GM18499 (cell line): ENCODE measurements around the gene MSH6.

Experiments
- ATAC-seq: cut with Tn5 transposase; IDR thresholded peaks from one replicate; pipeline ENCODE4 v1.9.1; 2021; ENCODE audit warnings: moderate number of reproducible peaks; ENCODE audit not compliant: insufficient read depth, unreplicated experiment

The MSH6 gene

DNA sequence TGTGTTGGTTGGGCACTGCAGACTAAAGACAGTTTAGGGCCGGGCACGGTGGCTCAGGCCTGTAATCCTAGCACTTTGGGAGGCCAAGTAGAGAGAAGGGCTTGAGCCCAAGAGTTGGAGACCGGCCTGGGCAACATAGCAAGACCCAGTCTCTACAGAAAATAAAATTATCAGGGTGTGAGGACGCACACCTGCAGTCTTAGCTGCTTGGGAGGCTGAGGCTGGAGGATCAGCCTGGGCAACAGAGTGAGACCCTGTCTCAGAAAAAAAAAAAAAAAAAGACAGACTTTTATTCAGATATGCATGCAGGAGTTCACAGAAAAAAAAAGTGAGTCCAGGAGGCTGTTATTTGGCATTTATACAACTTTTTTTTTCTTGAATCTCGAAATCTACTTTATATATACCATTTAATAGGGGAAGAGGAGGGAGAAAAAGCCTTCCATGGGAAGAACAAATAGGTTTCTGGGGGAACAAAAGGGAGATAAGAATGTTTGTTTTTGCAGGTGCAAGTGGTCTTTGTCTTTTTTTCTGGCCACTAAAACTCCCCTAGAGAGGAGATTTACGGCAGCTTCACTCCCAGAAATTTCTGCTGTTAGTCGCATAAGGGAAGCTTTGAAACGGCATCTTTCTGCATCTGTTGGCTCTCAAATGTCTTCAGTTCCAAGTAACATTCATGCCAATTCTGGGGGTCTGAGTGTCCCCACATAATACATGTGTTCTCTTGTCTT lies 4.1 kb upstream of the MSH6 start:
- ATAC-seq: no peak

DNA sequence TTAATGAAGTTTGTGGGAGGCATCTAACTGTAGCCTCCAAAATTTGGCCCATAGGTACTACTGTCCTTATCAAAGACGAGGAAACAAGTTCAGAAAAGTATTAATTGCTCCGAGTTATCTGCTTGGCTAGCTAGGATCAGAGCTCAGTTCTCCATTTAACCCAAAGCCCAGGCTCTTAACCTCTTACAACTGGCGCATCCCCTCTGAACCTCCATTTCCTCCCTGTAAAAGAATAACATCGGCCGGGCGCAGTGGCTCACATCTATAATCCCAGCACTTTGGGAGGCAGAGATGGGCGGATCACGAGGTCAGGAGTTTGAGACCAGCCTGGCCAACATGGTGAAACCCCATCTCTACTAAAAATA lies 3.5 kb upstream of the MSH6 start:
- ATAC-seq: no peak

DNA sequence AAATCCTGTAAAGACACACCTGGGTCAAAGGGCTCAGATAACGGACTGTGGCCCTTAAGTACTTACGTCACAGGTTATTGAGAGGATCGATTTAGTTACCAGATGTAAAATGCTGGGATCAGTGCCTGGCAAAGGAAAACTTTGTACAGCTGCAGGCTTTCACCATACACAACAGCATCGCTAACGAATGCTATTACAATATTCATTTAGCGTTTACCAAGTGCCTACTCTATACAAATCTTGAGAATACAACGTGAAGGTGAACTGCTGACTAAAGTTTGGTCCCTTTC lies 619 bp upstream of the MSH6 start:
- ATAC-seq: peak; percentile 6

DNA sequence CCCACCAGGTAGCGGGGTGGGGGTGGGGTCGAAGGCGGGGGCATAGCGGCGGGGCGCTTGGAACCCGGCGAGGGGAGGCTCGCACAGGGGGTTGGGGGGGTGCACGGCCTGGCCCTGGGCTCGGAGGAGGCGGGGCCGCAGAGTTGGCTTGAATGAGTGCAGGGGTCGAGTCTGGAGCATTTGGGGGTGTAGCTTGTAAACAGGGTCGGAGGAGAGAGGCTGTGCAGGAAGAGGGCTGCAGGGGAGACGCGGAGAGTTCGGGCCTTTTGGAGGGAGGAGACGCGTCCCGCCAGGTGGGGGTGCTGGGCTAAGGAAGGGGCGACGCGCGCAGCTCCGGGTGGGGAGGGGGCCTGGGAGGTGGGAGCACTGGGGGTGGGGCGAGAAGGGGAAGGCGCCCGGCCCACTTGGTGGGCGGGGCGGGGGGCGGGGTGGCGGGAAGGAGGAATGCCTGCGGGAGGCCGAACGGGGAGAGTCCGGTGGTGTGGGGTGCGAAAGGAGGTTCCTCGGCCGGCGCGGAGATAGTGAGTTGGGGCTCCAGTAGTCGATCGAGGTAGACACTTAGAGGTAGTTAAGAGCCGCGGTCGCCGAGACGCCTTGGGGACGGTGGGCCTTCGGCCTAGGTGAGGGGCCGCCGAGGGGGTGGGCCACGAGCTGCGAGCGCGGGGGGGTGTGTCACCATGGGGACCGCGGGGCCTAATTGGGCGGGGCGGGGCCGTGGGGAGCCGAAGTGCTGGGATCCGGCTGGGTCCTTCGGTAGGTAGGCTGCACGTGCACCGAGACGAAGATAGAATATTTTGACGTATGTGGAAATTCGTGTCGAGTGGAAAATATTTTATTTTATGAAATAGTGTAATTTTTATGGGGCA lies 774 bp downstream of the MSH6 start:
- ATAC-seq: peak; percentile 23

DNA sequence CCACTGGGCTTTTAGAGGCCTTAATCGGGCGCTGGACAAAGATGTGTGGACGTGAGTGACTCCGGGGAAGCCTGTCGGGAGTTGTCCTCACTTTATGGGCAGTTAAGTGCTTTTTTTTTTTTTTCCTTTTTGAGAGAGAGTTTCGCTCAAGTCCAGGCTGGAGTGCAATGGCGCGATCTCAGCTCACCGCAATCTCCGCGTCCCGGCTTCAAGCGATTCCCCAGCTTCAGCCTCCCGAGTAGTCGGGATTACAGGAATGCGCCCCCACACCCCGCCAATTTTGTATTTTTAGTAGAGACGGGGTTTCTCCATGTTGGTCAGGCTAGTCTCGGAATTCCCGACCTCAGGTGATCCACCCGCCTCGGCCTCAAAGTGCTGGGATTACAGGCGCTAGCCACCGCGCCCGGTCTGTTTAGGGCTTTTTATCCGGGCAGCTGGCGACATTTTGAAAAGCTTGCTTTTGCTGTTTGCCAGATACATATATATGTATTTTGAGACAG lies 1.5 kb downstream of the MSH6 start:
- ATAC-seq: no peak

DNA sequence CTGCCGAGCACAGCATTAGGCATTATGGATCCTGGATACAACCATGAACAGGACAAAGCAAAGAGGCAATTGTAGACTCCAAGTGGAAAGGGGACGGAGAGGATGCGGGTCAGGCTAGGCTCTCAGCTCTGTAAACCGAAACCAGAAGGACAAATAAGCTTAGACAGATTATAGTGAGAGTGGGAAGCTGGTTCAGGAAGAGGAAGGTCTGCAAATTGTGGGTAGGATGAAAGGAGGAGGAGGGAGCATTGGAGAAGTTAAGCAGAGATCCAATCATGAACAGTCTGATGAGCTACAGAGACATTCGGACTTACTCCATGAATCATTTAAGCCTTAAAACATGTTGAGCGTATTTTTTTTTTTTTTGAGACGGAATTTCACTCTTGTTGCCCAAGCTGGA lies 3.0 kb downstream of the MSH6 start:
- no peak for ATAC-seq

DNA sequence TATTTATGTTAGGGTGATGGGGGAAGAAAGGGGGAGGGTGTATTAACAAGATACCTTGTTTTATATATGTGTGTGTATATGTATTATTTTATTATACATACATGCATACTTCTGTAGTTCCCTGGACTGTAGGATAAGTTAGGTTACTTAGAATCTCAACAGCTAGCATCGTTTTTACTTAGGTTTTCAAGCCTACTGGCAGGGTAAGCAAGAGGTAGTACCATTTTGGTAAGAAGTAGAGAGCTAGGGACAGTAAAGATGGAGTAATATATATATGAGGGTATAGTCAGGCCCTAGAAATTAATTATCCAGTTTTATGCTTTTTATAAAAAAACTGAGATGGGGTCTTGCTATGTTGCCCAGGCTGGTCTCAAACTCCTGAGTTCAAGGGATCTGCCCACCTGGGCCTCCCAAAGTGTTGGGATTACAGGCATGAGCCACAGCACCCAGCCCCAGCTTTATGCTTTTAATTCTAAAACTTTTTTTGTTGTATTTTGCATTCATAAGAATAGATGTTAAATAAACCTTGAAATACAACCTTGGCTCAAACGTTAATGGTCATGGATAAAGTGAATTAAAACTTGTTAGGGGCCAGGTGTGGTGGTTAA lies 13.2 kb downstream of the MSH6 start:
- ATAC-seq: no peak

DNA sequence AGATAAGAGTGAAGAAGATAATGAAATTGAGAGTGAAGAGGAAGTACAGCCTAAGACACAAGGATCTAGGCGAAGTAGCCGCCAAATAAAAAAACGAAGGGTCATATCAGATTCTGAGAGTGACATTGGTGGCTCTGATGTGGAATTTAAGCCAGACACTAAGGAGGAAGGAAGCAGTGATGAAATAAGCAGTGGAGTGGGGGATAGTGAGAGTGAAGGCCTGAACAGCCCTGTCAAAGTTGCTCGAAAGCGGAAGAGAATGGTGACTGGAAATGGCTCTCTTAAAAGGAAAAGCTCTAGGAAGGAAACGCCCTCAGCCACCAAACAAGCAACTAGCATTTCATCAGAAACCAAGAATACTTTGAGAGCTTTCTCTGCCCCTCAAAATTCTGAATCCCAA lies 15.7 kb downstream of the MSH6 start:
- ATAC-seq: no peak

DNA sequence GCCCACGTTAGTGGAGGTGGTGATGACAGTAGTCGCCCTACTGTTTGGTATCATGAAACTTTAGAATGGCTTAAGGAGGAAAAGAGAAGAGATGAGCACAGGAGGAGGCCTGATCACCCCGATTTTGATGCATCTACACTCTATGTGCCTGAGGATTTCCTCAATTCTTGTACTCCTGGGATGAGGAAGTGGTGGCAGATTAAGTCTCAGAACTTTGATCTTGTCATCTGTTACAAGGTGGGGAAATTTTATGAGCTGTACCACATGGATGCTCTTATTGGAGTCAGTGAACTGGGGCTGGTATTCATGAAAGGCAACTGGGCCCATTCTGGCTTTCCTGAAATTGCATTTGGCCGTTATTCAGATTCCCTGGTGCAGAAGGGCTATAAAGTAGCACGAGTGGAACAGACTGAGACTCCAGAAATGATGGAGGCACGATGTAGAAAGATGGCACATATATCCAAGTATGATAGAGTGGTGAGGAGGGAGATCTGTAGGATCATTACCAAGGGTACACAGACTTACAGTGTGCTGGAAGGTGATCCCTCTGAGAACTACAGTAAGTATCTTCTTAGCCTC lies 16.2 kb downstream of the MSH6 start:
- no peak for ATAC-seq

DNA sequence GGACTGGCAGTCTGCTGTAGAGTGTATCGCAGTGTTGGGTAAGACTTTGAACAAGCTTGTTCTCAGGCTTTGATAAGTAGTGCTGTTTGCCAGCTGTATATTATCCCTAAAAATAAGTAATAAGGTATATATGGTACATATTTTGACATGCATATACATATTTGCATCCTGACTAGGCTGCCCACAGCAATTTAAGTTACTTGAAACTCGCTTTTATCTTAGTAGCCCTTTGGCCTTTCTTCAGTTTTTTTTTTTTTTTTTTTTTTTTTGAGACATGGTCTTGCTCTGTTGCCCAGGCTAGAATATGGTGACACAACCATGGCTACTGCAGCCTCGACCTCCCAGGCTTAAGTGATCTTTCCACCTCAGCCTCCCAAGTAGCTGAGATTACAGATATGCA lies 18.2 kb downstream of the MSH6 start:
- no peak for ATAC-seq

DNA sequence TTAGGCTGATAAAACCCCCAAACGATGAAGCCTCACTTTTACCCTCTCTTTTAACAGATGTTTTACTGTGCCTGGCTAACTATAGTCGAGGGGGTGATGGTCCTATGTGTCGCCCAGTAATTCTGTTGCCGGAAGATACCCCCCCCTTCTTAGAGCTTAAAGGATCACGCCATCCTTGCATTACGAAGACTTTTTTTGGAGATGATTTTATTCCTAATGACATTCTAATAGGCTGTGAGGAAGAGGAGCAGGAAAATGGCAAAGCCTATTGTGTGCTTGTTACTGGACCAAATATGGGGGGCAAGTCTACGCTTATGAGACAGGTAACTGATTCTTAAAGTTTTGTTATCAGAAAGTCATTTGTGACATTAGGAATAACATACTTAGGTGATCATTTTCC lies 20.4 kb downstream of the MSH6 start:
- no peak for ATAC-seq

DNA sequence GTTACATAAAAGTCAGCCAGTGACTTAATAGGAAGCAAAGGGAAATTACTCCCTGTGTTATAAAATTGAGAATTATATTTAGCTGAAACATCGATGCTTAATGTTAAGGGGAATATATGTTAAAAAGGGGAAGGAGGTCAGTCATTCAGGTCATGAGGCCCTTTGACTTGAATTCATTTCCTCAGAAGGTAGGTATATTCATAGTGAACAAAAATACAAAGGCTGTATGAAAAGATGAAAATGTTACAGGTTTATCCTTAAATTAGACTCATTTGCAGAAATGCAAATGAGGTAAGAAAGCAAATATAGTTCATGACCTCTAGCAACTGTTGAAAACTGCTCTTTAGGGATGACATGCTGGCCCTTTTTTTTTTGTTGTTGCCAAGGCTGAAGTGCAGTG lies 20.8 kb downstream of the MSH6 start:
- no peak for ATAC-seq

DNA sequence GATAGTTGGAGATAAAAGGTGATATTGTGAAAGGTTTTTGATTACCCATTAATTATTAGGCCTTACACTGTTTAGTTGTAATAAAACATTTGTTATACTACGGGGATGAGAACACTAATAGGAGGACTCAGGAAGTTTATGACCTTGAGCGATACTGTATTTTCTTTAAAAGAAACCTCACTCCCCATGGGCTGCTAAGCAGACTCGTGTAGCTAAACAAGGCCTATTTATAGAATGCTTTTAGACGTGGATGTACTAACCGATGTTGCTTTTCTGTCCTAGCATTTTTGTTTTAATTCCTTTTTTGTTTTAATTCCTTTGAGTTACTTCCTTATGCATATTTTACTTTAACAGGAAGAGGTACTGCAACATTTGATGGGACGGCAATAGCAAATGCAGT lies 22.9 kb downstream of the MSH6 start:
- no peak for ATAC-seq

DNA sequence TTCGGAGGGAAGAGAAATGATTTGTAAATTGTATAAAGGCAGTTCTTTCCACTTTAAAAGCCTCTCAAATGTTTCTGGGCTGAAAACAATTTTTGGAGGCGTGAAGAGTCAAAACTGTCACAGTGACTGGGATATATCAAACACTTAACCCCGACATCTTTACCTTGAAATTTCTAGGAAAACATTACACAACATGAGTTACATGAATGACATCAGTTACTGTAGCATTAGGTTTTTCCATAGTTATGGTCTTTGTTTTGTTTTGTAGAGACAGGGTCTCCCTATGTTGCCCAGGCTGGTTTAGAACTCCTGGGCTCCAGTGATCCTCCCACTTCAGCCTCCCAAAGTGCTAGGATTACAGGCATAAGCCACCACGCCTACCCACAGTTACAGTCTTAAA lies 25.7 kb downstream of the MSH6 start:
- no peak for ATAC-seq

DNA sequence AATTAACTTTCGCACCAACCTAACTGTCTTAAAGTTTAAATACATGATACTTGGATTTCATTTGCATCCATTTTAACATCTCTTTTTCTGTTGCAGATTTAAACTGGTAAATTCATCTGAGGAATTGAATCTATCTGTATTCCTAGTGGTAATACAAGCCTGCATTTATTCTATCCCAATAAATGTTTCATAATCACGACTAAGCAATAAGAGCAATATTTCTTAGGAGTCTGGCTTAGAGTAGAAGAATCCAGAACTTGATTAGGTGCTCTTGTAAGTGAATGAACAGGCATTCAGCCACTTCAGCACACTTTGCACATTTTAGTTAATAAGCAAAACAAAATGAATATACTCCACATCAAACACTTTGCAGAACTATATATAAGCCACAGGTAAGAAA lies 27.0 kb downstream of the MSH6 start:
- no peak for ATAC-seq

DNA sequence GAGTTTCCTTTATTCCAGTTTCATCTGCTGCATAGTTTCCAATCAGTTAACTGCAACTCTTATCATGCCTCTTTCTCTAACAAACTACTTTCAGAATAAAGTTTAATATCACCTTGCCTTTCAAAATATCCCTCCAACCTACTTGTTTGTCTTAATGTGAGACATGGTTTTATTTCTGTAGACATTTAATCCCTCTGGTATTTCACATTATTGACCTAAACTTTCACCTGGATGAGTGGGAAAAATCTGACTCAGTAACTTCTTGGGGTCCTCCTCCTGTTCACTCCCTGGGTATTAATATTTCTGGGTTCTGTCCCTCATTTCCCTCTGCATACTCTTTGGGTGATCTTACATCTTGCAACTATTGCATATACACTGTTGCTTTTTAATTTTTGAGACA lies 27.9 kb downstream of the MSH6 start:
- ATAC-seq: no peak

DNA sequence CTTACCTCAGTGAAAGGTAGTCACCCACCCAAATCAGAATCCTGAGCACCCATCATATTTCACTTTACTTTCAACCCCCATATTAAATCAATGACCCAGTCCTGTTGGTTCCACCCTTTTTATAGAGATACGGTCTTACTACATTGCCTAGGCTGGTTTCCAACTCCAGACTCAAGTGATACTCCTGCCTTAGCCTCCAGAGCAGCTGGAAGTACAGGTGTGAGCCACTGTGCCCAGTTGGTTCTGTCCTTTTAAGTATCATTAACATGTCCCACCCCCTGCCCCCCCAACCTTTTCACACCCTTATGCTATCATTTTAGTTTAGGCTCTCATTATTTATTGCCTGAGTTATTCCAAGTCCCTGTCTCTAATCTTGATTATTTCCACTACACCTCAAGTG lies 28.7 kb downstream of the MSH6 start:
- ATAC-seq: no peak

DNA sequence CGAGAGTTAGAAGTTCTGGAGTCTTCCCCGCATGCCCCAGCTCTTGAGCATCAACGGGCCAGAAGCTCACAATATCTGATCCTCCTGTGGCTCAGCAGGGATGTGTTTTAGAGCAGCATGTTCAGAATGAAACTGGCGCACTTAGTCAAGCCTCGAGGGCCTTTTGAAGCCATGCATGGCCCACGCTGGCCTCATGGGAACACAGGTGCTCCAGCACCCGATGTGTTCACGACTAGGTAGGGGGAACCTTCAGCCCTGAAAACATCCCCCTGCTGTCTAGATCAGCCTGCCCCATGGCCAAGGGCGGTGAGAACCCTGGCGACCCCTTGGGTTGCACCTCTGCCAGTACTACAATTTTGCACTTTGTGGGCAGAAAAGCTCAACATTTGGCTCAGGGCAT lies 32.8 kb downstream of the MSH6 start:
- no peak for ATAC-seq

DNA sequence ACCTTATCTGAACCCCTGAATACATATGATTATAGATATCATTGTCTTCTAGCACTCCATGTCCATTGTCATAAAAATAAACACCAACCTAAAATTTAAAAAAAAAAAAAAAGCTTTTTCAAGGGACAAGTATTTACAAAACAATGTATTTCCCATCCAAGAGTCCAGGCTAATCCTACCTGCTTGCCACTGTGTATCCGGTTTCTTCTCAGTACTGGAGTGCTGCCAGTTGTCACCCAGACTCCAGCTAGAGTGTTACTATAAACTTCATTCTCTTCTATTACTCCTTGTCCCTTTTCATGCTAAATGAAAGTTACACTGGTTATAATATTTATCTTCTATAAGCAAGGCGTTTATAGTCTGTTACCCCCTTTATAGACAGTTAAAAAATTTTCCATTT lies 35.8 kb downstream of the MSH6 start:
- ATAC-seq: no peak

DNA sequence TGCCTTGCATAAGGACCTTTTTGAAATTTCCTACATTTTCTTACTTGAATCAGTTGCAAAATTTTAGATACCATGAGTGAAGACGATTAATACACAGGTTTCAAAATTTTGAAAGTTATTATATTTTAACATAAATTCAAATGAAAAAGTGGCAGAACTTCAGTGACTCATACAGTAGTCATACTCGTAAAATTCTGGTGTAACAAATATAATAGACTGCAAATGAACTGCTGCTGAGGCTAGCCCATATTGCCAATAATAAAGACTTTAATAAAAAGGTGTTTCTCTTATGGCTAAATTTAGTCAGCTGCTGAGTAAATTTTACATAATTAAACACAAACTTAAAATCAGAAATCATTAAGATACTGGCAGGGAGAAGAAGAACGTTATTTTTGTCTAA lies 36.9 kb downstream of the MSH6 start:
- ATAC-seq: no peak

DNA sequence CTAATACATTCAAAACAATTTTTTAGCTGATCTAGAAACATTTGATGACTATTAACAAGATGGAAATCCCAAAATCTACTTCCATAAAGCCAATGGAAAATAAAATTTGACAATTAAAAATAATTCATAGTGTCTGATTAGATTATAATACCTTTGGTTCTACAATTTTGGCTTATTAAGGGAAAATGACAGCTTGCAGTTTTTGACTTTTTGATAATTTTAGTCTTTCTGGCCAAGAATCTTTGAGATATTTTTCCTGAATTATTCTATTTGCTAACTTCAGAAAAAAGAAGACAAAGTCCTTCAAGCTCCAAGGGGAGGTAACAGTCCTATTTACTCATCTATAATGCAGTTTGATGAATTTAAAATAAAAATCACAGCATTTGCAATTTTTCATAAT lies 39.6 kb downstream of the MSH6 start:
- no peak for ATAC-seq
